Right forelimb (tissue), 1 donor: ENCODE measurements around the gene HBG1.
"Not testable (repeated sequence)": the region's sequence is repeated elsewhere in the genome, so short reads cannot be mapped to it uniquely, and the experiment has no call there.

Experiments used
- DNase-seq: peaks from one replicate; pipeline ENCODE4 v3.0.0-alpha.2; 2018

The HBG1 gene

DNA sequence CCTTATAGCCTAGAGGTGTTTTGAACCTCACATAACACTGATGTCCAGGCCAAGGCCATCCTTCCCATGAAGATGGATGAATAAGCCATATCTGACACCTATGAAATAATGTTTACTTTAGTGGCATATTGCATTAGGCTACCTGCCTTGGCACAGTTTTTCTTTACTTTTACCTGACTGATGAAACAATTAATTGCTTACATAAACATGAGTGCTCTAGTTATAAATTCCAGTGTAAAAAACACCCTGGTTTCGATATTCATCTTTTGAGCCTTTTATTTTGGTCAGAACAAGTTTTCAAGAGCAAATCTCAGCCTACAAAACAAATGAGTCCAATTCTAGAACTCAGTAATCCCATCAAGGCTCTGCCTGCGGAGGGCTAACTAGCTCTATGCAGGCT is 27.0 kb upstream of the HBG1 start:
- DNase-seq = no peak

DNA sequence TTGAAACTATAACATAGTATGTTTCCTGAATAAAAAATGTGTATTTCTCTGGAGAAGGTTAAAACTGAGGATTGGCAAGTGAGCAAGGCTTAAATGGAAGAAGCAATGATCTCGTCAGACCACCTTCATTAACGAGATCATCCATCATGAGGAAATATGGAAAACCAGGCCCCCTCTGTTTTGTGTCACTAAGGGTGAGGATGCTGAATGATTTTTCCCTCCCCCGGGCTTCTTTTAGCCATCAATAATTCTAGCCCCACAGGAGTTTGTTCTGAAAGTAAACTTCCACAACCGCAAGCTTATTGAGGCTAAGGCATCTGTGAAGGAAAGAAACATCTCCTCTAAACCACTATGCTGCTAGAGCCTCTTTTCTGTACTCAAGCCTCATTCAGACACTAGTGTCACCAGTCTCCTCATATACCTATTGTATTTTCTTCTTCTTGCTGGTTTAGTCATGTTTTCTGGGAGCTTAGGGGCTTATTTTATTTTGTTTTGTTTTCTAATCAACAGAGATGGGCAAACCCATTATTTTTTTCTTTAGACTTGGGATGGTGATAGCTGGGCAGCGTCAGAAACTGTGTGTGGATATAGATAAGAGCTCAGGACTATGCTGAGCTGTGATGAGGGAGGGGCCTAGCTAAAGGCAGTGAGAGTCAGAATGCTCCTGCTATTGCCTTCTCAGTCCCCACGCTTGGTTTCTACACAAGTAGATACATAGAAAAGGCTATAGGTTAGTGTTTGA is 25.9 kb upstream of the HBG1 start:
- no peak for DNase-seq

DNA sequence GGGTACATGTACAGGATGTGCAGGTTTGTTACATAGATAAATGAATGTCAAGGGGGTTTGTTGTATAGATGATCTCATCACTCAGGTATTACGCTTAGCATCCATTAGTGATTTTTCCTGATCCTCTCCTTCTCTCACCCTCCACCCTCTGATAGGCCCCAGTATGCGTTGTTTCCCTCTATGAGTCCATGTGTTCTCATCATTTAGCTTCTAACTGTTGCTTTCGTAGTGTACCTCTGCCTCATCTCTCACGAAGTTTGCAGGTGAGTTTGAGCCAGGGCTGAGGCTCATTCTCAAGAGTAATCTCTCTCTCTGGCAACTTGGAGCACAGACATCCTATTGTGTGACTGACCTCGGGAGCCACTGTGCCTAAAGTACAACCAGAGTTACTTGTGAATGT is 24.7 kb upstream of the HBG1 start:
- no peak for DNase-seq

DNA sequence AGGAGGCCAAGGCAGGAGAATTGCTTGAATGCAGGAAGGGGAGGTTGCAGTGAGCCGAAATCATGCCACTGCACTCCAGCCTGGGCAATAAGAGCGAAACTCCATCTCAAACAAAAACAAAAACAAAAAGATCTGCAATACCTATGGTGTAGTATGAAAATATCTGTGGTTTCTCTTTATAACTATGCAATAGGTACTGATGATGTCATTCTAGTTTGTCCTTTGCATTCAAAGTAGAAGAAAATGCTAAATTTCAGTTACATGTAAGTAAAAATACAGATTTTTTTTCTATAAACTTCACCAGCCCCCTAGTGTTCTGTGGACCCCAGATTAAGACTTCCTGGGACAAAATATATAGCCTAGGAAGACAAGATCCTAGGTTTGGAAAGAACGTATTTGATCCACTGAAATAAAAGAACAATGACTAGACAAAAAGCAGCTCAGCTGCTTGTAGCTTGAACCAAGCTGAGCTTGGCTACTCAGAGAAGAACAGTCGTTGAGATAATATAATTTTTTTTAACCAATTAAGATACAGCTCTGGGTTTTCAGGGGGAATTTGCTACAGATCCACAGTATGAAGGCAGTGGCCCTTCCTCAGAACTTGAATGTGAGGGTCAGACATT is 22.8 kb upstream of the HBG1 start:
- no peak for DNase-seq

DNA sequence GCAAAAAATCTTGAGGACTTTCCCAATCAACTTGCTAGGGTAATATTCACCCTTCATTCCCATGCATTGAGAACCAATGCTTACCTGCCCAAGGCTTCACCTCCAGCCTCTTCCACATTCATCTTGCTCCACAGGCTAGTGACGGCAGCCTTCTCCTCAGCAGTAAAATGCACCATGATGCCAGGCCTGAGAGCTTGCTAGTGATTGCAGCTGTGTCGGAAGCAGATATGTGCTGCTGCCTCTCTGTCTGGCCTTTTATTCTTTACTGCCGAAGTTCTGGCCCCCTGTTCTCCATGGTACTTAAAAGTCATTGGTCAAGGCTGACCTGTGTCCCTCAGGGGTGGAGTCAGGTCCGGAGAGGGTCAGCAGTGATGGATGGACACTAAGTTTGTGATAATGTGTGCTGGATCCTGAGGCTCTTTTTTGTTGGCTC is 20.1 kb upstream of the HBG1 start, which contains the start of gene HBE1:
TSS of gene HBE1 (minus strand) at position 231 of the 433 bp plus-strand sequence. CDS start at position 176, 55 bp downstream.
- no peak for DNase-seq

DNA sequence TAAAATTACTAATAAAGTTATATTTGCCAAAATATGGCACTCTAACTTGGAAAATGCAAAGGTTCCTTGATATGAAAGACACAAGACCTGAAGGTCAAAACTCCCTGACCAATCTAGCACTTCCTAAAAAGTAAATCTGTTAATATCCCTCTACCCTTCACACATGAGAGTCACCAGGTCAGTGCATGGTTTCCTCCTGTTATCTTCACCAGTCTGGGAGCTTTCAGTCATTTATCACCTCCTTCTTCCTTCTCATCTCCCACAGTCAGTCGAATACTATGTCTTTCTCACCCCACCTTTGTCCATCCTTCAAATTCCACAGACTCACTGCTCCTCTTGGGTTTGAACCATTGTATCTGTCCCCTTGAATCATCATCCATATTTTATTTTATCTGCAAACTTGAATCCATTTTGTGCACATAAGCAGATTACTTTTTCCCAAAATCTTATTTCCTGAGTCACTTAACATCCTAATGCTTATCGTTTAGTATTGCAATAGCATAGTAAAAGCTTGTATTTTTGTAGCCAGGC is 17.4 kb upstream of the HBG1 start:
- no peak for DNase-seq

DNA sequence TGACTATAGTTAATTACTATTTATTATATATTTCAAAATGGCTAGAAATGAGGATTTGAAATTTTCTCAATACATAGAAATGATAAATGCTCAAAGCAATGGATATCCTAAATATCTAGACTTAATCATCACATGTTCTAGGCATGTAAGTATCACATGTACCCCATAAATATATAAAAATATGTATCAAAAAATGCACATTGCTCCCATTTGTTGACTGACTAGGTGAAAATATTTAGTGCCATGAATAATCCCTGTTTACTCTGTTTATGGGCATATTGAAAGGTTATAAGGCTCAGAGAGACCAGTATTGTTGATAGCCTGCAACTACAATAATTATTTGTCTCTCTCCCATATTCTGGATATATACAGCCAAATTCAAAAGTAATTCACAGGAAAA is 17.0 kb upstream of the HBG1 start:
- DNase-seq = no peak

DNA sequence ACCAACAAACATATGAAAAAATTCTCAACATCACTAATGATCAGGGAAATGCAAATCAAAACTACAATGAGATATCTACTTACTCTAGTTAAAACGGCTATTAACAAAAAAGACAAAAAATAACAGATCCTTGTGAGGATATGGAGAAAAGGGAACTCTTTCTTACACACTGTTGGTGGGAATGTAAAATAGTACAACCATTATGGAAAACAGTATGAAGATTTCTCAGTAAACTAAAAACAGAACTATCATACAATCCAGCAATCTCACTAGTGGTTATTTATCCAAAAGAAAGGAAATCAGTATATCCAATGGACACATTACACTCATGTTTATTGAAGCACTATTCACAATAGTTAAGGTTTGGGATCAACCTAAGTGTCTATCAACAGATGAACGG is 16.2 kb upstream of the HBG1 start:
- DNase-seq = no peak

DNA sequence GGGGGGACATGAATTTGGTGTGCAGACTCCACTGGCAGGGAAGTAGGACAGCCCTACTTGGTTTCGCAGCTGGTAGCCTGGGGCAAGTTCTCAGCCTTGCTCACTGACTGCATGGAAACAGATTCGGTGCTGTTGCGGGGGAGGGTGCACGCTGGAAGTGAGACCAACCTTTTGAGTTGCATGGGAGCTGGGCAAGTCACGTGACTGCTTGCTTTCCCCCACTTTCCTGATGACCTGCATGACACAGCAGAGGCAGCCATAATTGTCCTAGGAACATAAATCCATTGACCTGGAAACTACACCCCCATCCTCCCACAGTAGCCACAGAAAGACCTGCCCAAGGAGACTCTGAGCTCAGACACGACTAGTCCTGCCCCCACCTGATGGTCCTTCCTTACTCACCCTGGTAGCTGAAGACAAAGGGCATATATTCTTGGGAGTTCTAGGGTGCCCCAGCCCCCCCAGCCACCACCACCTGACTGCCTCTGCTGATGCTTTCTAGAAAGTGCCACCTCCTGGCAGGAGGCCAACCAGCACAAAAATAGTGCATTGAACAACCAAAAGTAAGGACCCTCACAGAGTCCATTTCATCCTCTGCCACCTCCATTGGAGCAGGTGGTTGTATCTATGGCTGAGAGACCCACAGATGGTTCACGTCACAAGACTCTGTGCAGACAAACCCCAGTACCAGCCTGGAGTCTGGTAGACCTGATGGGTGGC is 9.0 kb upstream of the HBG1 start:
- DNase-seq = no peak

DNA sequence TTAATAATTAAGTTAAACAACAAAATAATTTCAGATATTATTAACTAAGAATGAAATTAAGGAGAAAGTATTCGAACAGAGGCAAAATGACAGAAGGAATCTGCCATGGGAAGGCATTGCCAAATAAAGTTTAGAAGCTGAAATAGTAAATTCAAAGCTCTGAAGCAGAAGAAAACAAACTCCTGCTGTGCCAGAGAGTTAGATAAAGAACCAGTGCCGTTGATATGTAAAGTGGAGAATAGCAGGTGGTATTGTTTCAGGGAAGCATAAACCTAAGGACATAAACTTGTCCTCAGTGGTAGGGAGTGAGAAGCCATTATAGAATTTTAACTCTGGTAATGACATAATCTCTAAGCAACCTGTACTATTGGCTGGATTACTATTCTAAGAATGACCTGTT is 7.6 kb upstream of the HBG1 start:
- DNase-seq = no peak

DNA sequence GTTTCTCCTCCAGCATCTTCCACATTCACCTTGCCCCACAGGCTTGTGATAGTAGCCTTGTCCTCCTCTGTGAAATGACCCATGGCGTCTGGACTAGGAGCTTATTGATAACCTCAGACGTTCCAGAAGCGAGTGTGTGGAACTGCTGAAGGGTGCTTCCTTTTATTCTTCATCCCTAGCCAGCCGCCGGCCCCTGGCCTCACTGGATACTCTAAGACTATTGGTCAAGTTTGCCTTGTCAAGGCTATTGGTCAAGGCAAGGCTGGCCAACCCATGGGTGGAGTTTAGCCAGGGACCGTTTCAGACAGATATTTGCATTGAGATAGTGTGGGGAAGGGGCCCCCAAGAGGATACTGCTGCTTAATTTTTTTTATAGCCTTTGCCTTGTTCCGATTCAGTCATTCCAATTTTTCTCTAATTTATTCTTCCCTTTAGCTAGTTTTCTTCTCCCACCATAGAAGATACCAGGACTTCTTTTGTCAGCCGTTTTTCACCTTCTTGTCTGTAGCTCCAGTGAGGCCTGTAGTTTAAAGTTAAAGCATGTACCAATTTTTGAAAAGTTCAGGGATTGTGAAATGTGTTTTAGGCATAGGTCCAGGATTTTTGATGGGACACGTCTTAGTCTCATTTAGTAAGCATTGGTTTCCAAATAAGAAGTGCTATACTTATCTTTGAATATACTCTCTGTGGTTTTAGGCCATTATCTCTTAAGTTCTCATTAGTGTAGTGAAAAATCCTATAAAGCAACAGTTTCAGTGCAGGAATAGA is 5.2 kb upstream of the HBG1 start, which contains the start of gene HBG2:
TSS of gene HBG2 (minus strand) at position 136 of the 768 bp plus-strand sequence. CDS start at position 83, 53 bp downstream.
- not testable (repeated sequence) for DNase-seq

DNA sequence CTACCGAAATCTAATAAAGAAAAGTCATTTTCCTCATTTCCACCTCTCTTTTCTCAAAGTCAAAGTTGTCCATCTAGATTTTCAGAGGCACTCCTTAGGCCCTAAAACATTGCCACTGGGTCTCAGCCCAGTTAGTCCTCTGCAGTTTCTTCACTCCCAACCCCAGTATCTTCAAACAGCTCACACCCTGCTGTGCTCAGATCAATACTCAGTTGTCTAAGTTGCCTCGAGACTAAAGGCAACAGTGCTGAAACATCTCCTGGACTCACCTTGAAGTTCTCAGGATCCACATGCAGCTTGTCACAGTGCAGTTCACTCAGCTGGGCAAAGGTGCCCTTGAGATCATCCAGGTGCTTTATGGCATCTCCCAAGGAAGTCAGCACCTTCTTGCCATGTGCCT is 4.4 kb upstream of the HBG1 start:
- DNase-seq = not testable (repeated sequence)

DNA sequence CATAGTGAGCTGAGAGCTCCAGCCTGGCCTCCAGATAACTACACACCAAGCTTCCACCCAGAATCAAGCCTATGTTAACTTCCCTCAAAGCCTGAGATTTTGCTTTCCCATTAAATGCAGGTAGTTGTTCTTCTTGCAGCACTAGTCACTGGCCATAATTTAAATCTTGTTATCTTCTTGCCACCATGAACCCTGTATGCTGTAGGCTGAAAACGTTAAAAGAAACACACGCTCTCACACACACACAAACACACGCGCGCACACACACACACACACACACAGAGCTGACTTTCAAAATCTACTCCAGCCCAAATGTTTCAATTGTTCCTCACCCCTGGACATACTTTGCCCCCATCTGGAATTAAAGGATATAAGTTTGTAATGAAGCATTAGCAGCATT is 3.8 kb upstream of the HBG1 start:
- not testable (repeated sequence) for DNase-seq

DNA sequence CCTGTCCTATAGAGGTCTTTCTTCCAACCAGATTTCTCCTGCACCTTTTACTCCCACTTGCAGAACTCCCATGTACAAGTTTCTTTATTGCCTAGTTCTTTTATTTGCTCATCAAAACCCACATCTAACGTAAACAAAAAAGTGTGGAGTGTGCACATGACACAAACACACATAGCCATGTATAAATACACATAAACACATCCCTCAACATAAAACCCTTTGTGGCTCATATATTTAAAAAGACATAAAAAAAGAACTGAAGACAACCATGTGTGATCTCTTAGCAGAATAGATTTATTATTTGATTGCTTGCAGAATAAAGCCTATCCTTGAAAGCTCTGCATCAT is 3.2 kb upstream of the HBG1 start:
- no peak for DNase-seq

DNA sequence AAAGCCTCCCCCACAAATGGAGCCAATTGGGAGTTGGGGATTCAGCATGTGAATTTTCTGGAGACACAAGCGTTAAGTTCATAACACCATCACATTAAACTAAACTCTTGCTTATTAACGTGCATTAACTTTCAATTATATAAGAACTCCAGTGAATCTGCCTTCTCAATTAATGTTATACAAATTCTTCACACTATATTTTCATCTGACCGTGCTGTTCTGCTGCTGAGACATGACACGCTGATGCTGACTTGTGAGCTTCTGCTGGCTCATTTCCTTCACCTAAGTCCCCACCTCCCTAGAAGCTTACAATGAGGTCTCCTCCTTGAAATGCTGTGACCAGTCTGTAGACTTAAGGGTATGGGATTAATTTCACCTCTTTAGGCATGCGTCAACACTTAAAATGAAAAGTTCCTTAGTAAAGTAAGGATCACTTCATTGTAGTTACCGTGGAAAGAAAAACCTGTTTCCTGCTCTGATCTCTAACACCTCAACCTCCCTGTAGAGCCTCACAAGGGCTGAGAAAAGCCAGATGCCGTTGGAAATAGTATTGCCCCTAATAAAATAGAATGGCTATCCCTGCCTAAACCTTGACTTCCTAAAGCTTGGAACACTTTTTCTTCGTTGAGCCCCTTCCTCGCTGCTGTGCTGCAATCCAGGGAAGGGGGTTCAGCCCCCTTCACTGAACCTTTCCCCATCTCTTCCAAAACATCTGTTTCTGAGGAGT is 2.7 kb upstream of the HBG1 start:
- DNase-seq = no peak

DNA sequence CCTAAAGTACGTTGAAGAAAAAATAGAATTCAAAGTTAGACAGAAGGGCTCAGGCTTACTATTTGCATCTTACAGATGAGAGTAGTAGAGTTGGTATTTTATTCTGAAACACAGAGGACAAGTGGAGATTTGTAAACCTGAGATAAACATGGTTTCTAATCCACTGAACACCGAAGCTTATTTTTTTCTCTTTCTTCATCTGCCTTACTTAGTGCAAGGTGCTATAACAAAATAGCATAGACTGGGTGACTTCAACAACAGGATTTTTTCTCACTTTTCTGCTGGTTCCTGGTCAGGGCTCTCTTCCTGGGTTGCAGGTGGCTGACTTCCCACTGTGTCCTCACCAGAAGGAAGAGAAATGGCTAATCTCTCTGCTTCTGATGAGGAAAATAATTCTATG is 2.1 kb upstream of the HBG1 start:
- DNase-seq = no peak

DNA sequence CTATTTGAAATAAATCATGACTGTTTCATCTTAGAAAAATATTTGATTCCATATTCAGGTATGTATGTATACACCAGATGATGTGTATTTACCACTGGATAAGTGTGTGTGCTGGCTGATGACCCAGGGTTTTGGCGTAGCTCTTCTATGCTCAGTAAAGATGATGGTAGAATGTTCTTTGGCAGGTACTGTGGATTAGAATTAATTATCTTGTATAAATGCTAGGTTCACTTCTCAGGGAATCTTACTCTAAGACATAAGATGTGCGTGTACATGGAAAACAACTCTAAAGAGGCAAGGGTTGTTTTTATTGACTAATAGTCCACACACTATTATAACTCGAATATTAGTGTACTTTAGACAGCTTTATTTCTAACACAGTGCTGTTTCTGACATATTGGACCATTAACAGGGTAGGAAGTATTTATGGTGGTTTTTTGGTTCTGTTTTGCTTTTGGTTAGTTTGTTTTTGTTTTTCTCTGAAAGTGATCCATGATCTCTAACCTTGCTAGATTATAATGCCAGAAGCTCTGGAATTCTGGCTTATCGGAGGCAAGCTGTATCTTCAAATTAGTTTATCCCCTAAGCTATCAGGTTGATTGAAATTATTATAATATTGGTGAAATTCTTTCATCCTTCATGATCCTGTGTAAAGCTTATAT is 1.0 kb upstream of the HBG1 start:
- no peak for DNase-seq

DNA sequence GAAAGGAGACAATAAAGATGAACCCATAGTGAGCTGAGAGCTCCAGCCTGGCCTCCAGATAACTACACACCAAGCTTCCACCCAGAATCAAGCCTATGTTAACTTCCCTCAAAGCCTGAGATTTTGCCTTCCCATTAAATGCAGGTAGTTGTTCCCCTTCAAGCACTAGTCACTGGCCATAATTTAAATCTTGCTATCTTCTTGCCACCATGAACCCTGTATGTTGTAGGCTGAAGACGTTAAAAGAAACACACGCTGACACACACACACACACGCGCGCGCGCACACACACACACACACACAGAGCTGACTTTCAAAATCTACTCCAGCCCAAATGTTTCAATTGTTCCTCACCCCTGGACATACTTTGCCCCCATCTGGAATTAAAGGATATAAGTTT is 1.2 kb downstream of the HBG1 start:
- not testable (repeated sequence) for DNase-seq

DNA sequence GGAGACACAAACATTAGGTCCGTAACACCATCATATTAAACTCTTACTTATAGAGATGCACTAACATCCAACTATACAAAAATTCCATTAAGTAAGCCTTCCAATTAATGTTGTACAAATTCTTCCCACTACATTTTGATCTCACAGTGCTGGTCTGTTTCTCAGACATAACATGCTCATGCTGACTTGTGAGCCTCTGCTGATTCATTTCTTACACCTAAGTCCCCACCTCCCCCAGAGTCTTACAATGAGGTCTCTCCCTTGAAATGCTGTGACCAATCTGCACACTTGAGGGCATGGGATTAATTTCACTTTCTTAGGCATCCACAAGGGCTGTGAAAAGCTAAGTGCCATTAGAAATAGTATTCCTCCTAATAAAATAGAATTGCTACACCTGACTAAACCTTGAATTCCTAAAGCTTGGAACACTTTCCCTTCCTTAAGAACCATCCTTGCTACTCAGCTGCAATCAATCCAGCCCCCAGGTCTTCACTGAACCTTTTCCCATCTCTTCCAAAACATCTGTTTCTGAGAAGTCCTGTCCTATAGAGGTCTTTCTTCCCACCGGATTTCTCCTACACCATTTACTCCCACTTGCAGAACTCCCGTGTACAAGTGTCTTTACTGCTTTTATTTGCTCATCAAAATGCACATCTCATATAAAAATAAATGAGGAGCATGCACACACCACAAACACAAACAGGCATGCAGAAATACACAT is 2.0 kb downstream of the HBG1 start:
- DNase-seq = no peak

DNA sequence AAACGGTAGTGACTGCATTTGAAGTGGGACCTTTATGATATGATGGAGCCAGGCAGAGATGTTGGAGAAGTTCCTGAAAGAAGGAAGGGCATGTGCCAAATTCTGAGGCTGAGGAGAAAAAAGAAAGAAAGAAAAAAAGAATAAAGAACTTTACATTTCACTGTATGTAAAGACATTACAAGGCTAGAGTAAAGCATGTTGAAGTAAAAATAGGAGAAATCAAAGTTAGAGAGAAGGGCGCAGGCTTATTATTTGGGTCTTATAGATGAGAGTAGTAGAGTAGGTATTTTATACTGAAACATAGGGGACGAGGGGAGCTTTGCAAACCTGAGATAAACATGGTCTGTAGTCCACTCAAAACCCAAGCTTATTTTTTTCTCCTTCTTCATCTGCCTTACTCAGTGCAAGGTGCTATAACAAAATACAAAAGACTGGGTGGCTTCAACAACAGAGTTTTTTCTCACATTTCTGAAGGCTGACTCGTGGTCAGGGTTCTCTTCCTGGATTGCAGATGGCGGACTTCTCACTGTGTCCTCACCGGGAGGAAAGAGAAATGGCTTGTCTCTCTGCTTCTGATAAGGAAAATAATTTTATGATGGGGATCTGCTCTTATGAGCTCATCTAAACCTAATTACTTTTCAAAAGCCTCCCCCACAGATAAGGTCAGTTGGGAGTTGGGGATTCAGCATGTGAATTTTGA is 2.7 kb downstream of the HBG1 start:
- DNase-seq = no peak
